ENCODE data around the gene NRCAM.
"Not testable (repeated sequence)": the region's sequence is repeated elsewhere in the genome, so short reads cannot be mapped to it uniquely, and the experiment has no call there.

The NRCAM gene

DNA sequence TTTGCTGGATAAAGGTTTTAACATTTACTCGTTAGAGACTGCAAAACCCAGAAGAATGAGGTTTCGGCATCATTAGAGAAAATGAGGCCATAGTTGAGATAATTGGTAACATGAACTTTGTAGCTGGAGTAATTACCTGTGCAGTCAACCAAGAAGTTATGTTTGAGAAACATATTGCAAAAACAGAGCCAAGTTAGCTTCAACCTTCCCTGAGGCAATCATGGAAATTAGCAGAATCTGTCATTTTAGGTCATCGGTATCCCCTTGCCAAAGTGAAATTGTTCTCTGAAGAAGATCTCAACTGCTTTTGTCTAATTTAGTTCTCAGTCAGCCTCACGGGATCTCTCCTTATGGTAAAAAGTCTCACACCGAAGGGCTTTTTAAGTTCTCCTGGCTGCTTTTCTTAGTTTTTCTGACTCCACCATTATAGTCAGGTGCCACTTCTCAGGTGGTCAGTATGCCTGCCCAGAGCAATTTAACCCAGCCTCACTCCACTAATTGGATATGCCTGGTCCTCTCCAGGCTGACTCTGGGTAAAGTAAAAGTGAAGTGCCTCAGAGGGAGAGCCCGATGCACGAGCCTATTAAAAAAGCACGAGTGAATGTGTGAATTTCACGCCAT, 52.5 kb downstream of the NRCAM start:
- TF ChIP-seq, protein P1, sequence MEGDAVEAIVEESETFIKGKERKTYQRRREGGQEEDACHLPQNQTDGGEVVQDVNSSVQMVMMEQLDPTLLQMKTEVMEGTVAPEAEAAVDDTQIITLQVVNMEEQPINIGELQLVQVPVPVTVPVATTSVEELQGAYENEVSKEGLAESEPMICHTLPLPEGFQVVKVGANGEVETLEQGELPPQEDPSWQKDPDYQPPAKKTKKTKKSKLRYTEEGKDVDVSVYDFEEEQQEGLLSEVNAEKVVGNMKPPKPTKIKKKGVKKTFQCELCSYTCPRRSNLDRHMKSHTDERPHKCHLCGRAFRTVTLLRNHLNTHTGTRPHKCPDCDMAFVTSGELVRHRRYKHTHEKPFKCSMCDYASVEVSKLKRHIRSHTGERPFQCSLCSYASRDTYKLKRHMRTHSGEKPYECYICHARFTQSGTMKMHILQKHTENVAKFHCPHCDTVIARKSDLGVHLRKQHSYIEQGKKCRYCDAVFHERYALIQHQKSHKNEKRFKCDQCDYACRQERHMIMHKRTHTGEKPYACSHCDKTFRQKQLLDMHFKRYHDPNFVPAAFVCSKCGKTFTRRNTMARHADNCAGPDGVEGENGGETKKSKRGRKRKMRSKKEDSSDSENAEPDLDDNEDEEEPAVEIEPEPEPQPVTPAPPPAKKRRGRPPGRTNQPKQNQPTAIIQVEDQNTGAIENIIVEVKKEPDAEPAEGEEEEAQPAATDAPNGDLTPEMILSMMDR (IDR thresholded peaks at IDR 0.05; ENCODE audit: low read length, missing control alignments), result no peak
- no peak for DNase-seq (ENCODE audit: low read depth)
- H3K4me3 ChIP-seq (replicated peaks; ENCODE audit: low read depth, low read length), result no peak overlapping the region

DNA sequence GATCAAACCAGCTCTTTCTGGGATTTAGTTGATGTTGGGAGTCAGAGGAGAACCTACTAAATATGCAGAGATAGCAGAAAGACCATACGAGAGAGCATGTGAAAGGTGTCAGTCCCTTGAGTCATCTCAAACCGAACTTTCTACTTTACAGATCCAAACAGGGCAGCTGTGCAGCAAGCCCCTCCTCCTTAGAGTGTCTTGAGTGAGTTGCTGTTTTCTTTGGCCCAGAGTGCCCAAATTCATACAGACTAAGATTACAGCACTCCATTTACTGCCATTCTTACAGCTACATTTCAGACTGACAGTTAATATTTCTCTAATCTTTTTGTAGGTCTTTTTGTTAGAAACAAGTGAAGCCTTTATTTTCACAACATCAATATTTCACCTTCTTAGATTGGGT, 53.4 kb downstream of the NRCAM start:
- TF ChIP-seq, protein P1 (IDR thresholded peaks at IDR 0.05; ENCODE audit: low read length, missing control alignments), result no peak
- no peak overlapping the region for H3K4me3 ChIP-seq (replicated peaks; ENCODE audit: low read depth, low read length)
- peak; percentile 56 for DNase-seq (ENCODE audit: low read depth)

DNA sequence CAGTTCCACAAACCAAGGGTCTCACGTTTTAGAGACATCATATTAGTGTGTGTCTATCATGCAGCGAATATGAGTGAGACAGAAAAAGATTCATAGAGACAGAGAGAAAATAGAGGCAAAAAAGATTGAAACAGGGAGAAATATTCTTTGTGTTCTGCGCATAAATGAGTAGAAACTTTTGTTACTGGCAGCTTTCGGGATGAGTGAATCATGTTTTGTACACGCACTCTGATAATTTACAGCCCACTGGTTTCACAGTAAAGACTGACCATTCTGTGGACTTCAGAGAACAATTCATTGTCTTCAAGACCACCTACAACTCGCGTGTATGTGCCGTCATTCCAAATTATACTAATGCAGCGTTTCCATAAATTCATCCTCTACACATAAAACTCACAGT, 60.2 kb downstream of the NRCAM start:
- TF ChIP-seq, protein P1 (IDR thresholded peaks at IDR 0.05; ENCODE audit: low read length, missing control alignments), result no peak
- no peak overlapping the region for H3K4me3 ChIP-seq (replicated peaks; ENCODE audit: low read depth, low read length)
- DNase-seq (ENCODE audit: low read depth), result no peak

DNA sequence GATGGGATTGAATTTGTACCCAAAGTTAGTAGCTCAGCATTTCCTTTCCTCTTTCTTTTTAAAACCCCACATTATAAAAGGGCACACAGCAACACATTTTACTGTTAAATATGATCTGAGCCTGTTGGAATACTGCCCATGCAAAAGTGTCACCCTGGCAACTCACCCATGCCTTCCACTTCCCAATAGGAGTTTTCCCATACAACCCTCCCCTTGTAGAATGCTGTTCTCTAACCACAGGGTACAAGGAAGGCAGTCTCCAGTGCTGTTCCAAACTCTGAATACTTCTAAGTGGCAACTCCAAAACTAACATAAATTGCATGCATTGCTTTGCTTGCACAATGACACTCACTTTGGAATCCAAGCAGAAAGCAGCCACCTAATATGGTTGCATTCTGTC, 60.8 kb downstream of the NRCAM start:
- TF ChIP-seq, protein P1 (IDR thresholded peaks at IDR 0.05; ENCODE audit: low read length, missing control alignments), result no peak
- H3K4me3 ChIP-seq (replicated peaks; ENCODE audit: low read depth, low read length), result no peak overlapping the region
- no peak for DNase-seq (ENCODE audit: low read depth)

DNA sequence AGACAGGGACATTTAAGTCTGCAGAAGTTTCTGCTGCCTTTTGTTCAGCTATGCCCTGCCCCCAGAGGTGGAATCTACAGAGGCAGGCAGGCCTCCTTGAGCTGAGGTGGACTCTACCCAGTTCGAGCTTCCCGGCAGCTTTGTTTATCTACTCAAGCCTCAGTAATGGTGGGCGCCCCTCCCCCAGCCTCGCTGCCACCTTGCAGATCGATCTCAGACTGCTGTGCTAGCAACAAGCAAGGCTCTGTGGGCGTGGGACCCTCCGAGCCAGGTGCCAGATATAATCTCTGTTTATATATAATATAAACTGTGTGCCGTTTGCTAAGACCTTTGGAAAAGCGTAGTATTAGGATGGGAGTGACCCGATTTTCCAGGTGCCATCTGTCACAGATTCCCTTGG, 63.1 kb downstream of the NRCAM start:
- not testable (repeated sequence) for H3K4me3 ChIP-seq (replicated peaks; ENCODE audit: low read depth, low read length); DNase-seq (ENCODE audit: low read depth)

DNA sequence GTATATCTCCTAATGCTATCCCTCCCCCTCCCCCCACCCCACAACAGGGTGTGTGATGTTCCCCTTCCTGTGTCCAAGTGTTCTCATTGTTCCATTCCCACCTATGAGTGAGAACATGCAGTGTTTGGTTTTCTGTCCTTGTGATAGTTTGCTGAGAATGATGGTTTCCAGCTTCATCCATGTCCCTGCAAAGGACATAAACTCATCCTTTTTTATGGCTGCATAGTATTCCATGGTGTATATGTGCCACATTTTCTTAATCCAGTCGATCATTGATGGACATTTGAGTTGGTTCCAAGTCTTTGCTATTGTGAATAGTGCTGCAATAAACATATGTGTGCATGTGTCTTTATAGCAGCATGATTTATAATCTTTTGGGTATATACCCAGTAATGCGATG, 68.5 kb downstream of the NRCAM start:
- DNase-seq (ENCODE audit: low read depth), result not testable (repeated sequence)

DNA sequence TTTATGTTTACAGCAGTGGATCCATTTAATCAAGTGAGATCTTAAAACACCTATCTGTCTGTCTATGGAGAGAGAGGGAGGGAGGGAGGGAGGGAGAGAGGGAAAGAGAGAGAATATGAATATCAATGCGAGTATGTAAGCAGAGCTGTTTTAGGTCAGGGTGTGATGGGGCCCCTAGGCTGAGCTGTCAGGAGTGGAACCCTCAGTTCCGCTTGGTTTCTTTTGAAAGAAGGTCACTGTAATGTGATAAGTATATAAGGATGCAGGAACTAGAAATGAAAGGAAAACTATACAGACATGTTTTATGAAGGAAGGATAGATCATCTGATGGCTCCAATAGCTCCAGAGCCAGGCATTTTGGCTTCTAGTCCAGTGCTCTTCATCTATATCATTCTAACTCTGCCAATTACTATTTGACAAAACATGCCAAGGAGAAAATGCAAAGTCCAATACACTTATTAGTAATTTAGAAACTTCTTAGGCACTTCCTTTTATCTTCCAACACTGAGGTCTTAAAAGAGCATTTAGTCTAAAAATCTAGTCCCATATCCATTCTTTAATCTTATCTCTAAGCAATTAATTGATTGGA, 70.3 kb downstream of the NRCAM start:
- no peak for DNase-seq (ENCODE audit: low read depth)
- TF ChIP-seq, protein P1 (IDR thresholded peaks at IDR 0.05; ENCODE audit: low read length, missing control alignments), result no peak
- H3K4me3 ChIP-seq (replicated peaks; ENCODE audit: low read depth, low read length), result no peak overlapping the region

More for the DNA sequence above, 68.5 kb downstream of the NRCAM start:
- H3K4me3 ChIP-seq (replicated peaks; ENCODE audit: low read depth, low read length), result not testable (repeated sequence)

Measured in fibroblast of pulmonary artery (primary cell).